ENCODE measurements around the gene TLX2. TPM values are rescaled to one million over a fixed set of nuclear protein-coding genes. Genes with fewer than 3 reads are reported as not detected.

TLX2 gene
- total RNA-seq, 1 experiment from 2014 or later: not detected

DNA sequence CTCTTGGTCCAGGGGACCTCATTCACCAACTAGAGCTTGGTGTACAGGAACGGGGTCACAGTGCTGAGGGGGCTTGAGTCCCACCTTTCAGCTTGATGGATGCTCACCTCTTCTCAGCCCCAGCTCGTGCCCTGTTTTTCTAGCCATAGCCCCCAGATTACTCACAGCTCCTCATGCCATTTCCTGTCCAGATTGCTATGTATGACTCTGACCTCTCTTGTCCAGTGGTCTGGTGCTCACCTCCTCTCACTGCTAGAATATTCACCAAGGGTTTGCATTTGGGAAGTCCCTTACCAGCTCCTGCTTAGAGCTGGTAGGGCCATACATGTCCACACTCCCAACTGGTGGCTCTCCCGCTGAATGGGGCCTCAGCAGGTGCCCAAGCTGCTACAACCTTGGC lies 20.7 kb upstream of the TLX2 start:
- in situ Hi-C loops (cut with HindIII; ENCODE audit: low pct_unique_long_range_greater_than_20kb, low sequenced_read_pairs): no loop called here
- no peaks in the 10 kb centered on the region; the same call in 1 of the 2 replicates for H3K36me3 ChIP-seq (ENCODE audit: control insufficient read depth, insufficient read depth, low read length)
- ChIA-PET CTCF (no interaction called here), POLR2A (no interaction called here)
- H3K4me3 ChIP-seq (ENCODE audit: low read depth in 2 of 2, low read length in 2 of 2): no peak overlapping the region
- DNase-seq (ENCODE audit: low read depth, low spot score): no peak
- BruUV-seq (replicated peaks): no TSS peak
- no peaks in the 10 kb centered on the region for H3K9me3 ChIP-seq (ENCODE audit: control insufficient read depth, insufficient read depth, low read depth, low read length)
- no peak for ATAC-seq
- no peaks in the 10 kb centered on the region for H3K27me3 ChIP-seq (ENCODE audit: control insufficient read depth, insufficient read depth, low read length)
- intact Hi-C loops (cut with micrococcal nuclease; ENCODE audit: unreplicated experiment): no loop called here
- peaks cover 3% of the 10 kb centered on the region for H3K4me1 ChIP-seq (ENCODE audit: control insufficient read depth, insufficient read depth, low read length)
- no peak overlapping the region for H3K27ac ChIP-seq (ENCODE audit: low read length)
- TF ChIP-seq SIN3A (IDR thresholded peaks at IDR 0.05; ENCODE audit: borderline replicate concordance, insufficient read depth, low read depth, low read length) (no peak), POLR2AphosphoS5 (IDR thresholded peaks at IDR 0.05; ENCODE audit: low read depth, low read length) (no peak), TCF7L2 (IDR thresholded peaks at IDR 0.05; ENCODE audit: low read depth, low read length) (no peak)
- TF ChIP-seq, protein P1, sequence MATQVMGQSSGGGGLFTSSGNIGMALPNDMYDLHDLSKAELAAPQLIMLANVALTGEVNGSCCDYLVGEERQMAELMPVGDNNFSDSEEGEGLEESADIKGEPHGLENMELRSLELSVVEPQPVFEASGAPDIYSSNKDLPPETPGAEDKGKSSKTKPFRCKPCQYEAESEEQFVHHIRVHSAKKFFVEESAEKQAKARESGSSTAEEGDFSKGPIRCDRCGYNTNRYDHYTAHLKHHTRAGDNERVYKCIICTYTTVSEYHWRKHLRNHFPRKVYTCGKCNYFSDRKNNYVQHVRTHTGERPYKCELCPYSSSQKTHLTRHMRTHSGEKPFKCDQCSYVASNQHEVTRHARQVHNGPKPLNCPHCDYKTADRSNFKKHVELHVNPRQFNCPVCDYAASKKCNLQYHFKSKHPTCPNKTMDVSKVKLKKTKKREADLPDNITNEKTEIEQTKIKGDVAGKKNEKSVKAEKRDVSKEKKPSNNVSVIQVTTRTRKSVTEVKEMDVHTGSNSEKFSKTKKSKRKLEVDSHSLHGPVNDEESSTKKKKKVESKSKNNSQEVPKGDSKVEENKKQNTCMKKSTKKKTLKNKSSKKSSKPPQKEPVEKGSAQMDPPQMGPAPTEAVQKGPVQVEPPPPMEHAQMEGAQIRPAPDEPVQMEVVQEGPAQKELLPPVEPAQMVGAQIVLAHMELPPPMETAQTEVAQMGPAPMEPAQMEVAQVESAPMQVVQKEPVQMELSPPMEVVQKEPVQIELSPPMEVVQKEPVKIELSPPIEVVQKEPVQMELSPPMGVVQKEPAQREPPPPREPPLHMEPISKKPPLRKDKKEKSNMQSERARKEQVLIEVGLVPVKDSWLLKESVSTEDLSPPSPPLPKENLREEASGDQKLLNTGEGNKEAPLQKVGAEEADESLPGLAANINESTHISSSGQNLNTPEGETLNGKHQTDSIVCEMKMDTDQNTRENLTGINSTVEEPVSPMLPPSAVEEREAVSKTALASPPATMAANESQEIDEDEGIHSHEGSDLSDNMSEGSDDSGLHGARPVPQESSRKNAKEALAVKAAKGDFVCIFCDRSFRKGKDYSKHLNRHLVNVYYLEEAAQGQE (IDR thresholded peaks at IDR 0.05; ENCODE audit: insufficient read depth in 1 of 2, low read depth in 2 of 2, low read length in 1 of 2): no peak
- TF ChIP-seq, protein P2, sequence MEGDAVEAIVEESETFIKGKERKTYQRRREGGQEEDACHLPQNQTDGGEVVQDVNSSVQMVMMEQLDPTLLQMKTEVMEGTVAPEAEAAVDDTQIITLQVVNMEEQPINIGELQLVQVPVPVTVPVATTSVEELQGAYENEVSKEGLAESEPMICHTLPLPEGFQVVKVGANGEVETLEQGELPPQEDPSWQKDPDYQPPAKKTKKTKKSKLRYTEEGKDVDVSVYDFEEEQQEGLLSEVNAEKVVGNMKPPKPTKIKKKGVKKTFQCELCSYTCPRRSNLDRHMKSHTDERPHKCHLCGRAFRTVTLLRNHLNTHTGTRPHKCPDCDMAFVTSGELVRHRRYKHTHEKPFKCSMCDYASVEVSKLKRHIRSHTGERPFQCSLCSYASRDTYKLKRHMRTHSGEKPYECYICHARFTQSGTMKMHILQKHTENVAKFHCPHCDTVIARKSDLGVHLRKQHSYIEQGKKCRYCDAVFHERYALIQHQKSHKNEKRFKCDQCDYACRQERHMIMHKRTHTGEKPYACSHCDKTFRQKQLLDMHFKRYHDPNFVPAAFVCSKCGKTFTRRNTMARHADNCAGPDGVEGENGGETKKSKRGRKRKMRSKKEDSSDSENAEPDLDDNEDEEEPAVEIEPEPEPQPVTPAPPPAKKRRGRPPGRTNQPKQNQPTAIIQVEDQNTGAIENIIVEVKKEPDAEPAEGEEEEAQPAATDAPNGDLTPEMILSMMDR (IDR thresholded peaks at IDR 0.05): no peak

DNA sequence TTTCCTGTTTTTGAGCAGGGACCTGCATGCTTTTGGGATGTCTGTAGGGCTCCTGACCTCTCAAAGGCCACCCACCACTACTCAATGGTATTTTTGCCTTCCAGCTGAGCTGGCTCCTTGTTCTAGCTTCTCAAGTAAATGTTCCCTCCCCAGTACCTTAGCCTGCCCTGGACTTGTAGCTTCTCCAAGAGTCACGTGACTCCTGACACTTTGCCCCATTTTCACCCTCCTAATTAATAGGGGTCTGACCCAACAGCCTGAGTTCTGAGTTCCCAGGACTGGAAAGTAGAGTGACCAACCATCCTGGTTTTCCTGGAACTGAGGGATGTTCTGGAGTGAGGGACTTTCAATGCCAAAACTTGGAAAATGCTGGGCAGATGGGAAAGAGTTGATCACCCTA lies 18.8 kb upstream of the TLX2 start:
- Histone ChIP-seq H3K27me3 (ENCODE audit: control insufficient read depth, insufficient read depth, low read length) (no peaks in the 10 kb centered on the region), H3K4me3 (ENCODE audit: low read depth in 2 of 2, low read length in 2 of 2) (no peak overlapping the region), H3K9me3 (ENCODE audit: control insufficient read depth, insufficient read depth, low read depth, low read length) (no peaks in the 10 kb centered on the region), H3K4me1 (ENCODE audit: control insufficient read depth, insufficient read depth, low read length) (peaks cover 15% of the 10 kb centered on the region), H3K36me3 (ENCODE audit: control insufficient read depth, insufficient read depth, low read length) (no peaks in the 10 kb centered on the region; the same call in 1 of the 2 replicates), H3K27ac (ENCODE audit: low read length) (no peak overlapping the region)
- DNase-seq (ENCODE audit: low read depth, low spot score): no peak
- no TSS peak for BruUV-seq (replicated peaks)
- ATAC-seq: no peak
- TF ChIP-seq SIN3A (IDR thresholded peaks at IDR 0.05; ENCODE audit: borderline replicate concordance, insufficient read depth, low read depth, low read length) (no peak), POLR2AphosphoS5 (IDR thresholded peaks at IDR 0.05; ENCODE audit: low read depth, low read length) (no peak), TCF7L2 (IDR thresholded peaks at IDR 0.05; ENCODE audit: low read depth, low read length) (no peak)
- TF ChIP-seq, protein P1 (IDR thresholded peaks at IDR 0.05; ENCODE audit: insufficient read depth in 1 of 2, low read depth in 2 of 2, low read length in 1 of 2): no peak
- TF ChIP-seq, protein P2 (IDR thresholded peaks at IDR 0.05): no peak
- intact Hi-C loops (cut with micrococcal nuclease; ENCODE audit: unreplicated experiment) (no loop called here), in situ Hi-C loops (cut with HindIII; ENCODE audit: low pct_unique_long_range_greater_than_20kb, low sequenced_read_pairs) (no loop called here)
- ChIA-PET POLR2A (no interaction called here), CTCF (no interaction called here)

All from Panc1 (cell line).